GM12878 (cell line): ENCODE measurements around the gene ARHGAP1. TPM values are rescaled to one million over a fixed set of nuclear protein-coding genes. Genes with fewer than 3 reads are reported as not detected.

Experiments
- ATAC-seq: fragments of 200-7000 bp; cut with Tn5 transposase; 3 replicates; pipeline ENCODE4 v1.9.1; 2020; ENCODE audit warnings: mild to moderate bottlenecking, moderate library complexity
- BruUV-seq: library from RNA; stranded (reverse); fragments of 400-500 nt; replicated peaks from 2 replicates; lab custom pipeline; 2021; lab: Mats Ljungman, UMichigan
- CTCF ChIA-PET: fragments of 300-600 bp; sonication (Branson Sonifier 250); formaldehyde crosslinking; extraction: SDS; loops from one replicate; lab custom pipeline; 2021; ENCODE audit warnings: inconsistent platforms; lab: Yijun Ruan, JAX
- POLR2A ChIA-PET: fragments of 350-600 bp; formaldehyde crosslinking; extraction: SDS; loops from one replicate; lab custom pipeline; 2021; ENCODE audit warnings: inconsistent platforms; lab: Charles Lee
- RAD21 ChIA-PET: fragments of 300-600 bp; sonication (Branson Sonifier 250); formaldehyde crosslinking; loops from one replicate; lab custom pipeline; 2023; ENCODE audit warnings: antibody characterized with exemption; ENCODE audit not compliant: unreplicated experiment; lab: Charles Lee
- SMC1A ChIA-PET: fragments of 300-600 bp; sonication (Branson Sonifier 250); formaldehyde crosslinking; loops from one replicate; lab custom pipeline; 2023; ENCODE audit not compliant: unreplicated experiment, uncharacterized antibody; lab: Charles Lee
- DNase-seq: peaks from one replicate; pipeline ENCODE4 v3.0.0-alpha.2; 2011; ENCODE audit warnings: low read depth, low spot score
- FAIRE-seq: peaks from 3 replicates; lab custom pipeline; 2011; peaks lifted over from hg19 to GRCh38; lab: Jason Lieb, UNC
- H2AFZ ChIP-seq: 2 replicates; pipeline ENCODE4 v1.6.0; 2011; ENCODE audit warnings: low read depth, low read length, control low read depth; ENCODE audit not compliant: control insufficient read depth
- H3K27ac ChIP-seq: 2 replicates; pipeline ENCODE4 v1.5.1; 2011; ENCODE audit warnings: control low read depth; ENCODE audit not compliant: control insufficient read depth, insufficient read depth
- H3K27me3 ChIP-seq, 2 experiments: replicated peaks in 1 of 2; 2 replicates each; pipeline versions ENCODE4 v1.6.0 to v1.6.1; 2011; ENCODE audit warnings: low read length in 1 of 2; ENCODE audit not compliant: control insufficient read depth in 2 of 2, insufficient read depth in 2 of 2
- H3K36me3 ChIP-seq, 2 experiments: 2 replicates each; pipeline ENCODE4 v1.5.1; 2011; ENCODE audit warnings: low read length in 1 of 2; ENCODE audit not compliant: control insufficient read depth in 2 of 2, insufficient read depth in 2 of 2
- H3K4me1 ChIP-seq: 2 replicates; pipeline ENCODE4 v1.6.1; 2011; ENCODE audit warnings: mild to moderate bottlenecking, low read length, moderate library complexity, mixed read lengths; ENCODE audit not compliant: control insufficient read depth, insufficient read depth
- H3K4me2 ChIP-seq: 2 replicates; pipeline ENCODE4 v1.6.0; 2011; ENCODE audit warnings: control low read depth; ENCODE audit not compliant: control insufficient read depth, insufficient read depth
- H3K4me3 ChIP-seq: fragments of 200-600 bp; sonication (generic); 2 replicates; pipeline ENCODE4 v1.5.1; 2016
- H3K79me2 ChIP-seq: 2 replicates; pipeline ENCODE4 v1.6.0; 2011; ENCODE audit warnings: low read length; ENCODE audit not compliant: control insufficient read depth, insufficient read depth
- H3K9ac ChIP-seq: 2 replicates; pipeline ENCODE4 v1.8.0; 2011; ENCODE audit warnings: low read length, control low read depth, mixed read lengths; ENCODE audit not compliant: control insufficient read depth, insufficient read depth
- H3K9me3 ChIP-seq: replicated peaks from 3 replicates; pipeline ENCODE4 v1.5.1; 2011; ENCODE audit warnings: mild to moderate bottlenecking, low read length; ENCODE audit not compliant: control insufficient read depth, insufficient read depth
- H4K20me1 ChIP-seq: 2 replicates; pipeline ENCODE4 v1.6.0; 2011; ENCODE audit not compliant: control insufficient read depth, insufficient read depth
- BCLAF1 ChIP-seq: fragments of 450-650 bp; IDR thresholded peaks from 2 replicates; pipeline ENCODE4 v1.6.1; 2017; ENCODE audit warnings: antibody characterized with exemption, mild to moderate bottlenecking, moderate library complexity
- BRCA1 ChIP-seq: IDR thresholded peaks from 2 replicates; pipeline ENCODE4 v1.6.1; 2011; ENCODE audit warnings: low read depth, low read length, improper control_type of control experiment
- DPF2 ChIP-seq: fragments of 450-650 bp; IDR thresholded peaks from 2 replicates; pipeline ENCODE4 v1.6.1; 2017; ENCODE audit warnings: mild to moderate bottlenecking
- E4F1 ChIP-seq: fragments of 450-650 bp; IDR thresholded peaks from 2 replicates; pipeline ENCODE4 v1.6.1; 2018; ENCODE audit warnings: borderline replicate concordance, mild to moderate bottlenecking; ENCODE audit not compliant: partially characterized antibody
- HDAC6 ChIP-seq: fragments of 200-600 bp; sonication (generic); IDR thresholded peaks from one replicate; pipeline ENCODE4 v1.8.0; 2017; ENCODE audit warnings: antibody characterized with exemption; ENCODE audit not compliant: unreplicated experiment
- KAT2A ChIP-seq: conservative IDR thresholded peaks from 2 replicates; pipeline ENCODE4 v1.6.1; 2011; ENCODE audit warnings: low read depth, low read length; ENCODE audit not compliant: control insufficient read depth
- MEF2A ChIP-seq: IDR thresholded peaks from 2 replicates; pipeline ENCODE4 v1.6.1; 2011; ENCODE audit warnings: low read depth, mild to moderate bottlenecking, low read length, moderate library complexity; ENCODE audit not compliant: insufficient read depth
- NFYA ChIP-seq: IDR thresholded peaks from 2 replicates; pipeline ENCODE4 v1.6.1; 2011; ENCODE audit warnings: low read depth, mild to moderate bottlenecking, low read length, improper control_type of control experiment, borderline replicate concordance
- NFYB ChIP-seq: IDR thresholded peaks from 2 replicates; pipeline ENCODE4 v1.6.1; 2011; ENCODE audit warnings: low read depth, mild to moderate bottlenecking, low read length, improper control_type of control experiment, moderate library complexity; ENCODE audit not compliant: insufficient read depth
- POU2F2 ChIP-seq: IDR thresholded peaks from 3 replicates; pipeline ENCODE4 v1.6.1; 2011; ENCODE audit warnings: low read depth, mild to moderate bottlenecking, low read length, borderline replicate concordance
- SREBF1 ChIP-seq: IDR thresholded peaks from 2 replicates; pipeline ENCODE4 v1.6.1; 2012; ENCODE audit warnings: mild to moderate bottlenecking, low read length
- TCF3 ChIP-seq: IDR thresholded peaks from 2 replicates; pipeline ENCODE4 v1.6.1; 2012; ENCODE audit warnings: low read depth, mild to moderate bottlenecking, low read length, borderline replicate concordance; ENCODE audit not compliant: insufficient read depth
- WGBS: methylation state at CpG from one replicate; pipeline ENCODE4 v1.1.6; 2016; ENCODE audit warnings: low lambda C conversion rate; ENCODE audit not compliant: insufficient replicate concordance, insufficient coverage; ENCODE audit errors: missing lambda C conversion rate; 5-methylcytosine and 5-hydroxymethylcytosine counted together
- in situ Hi-C: fragments of 300-500 bp; cut with MboI; formaldehyde crosslinking; loops from 9 replicates; pipeline ENCODE4 v1.14.3; 2018; ENCODE audit warnings: mixed read lengths
- intact Hi-C: fragments of 100-400 bp; cut with micrococcal nuclease; formaldehyde crosslinking; loops from one replicate; pipeline ENCODE4 v1.14.2; 2022; ENCODE audit not compliant: unreplicated experiment
- polyA plus RNA-seq, 11 experiments: library from polyadenylated mRNA; depleted of rRNA in 4 of 11; unstranded in 6 of 11; stranded (reverse) in 5 of 11; fragments of >200 nt; fragmentation: Nextera tagmentation in 4 of 11; fragmentation: Illumina TruSeq in 1 of 11; extraction: Ambion mirVana in 4 of 11; extraction: Trizol in 1 of 11; gene quantifications; 1 replicate in 1 of 11; 2 replicates in 10 of 11; pipeline versions ENCODE4 v1.2.1 to v1.2.3, GENCODE V29; 2011 to 2016; ENCODE audit warnings: inconsistent platforms in 2 of 11, missing spikeins in 2 of 11, low read depth in 1 of 11
- total RNA-seq, 4 experiments: library from RNA; depleted of rRNA in 3 of 4; stranded (reverse); fragments of >200 nt in 3 of 4; fragmentation: Illumina TruSeq in 1 of 4; extraction: Trizol in 1 of 4; gene quantifications; 2 replicates each; pipeline versions ENCODE4 v1.2.1 to v1.2.3, GENCODE V29; 2013 to 2021

Gene ARHGAP1
- total and polyA plus RNA-seq, 10 of the 15 experiments (the other 5 are each of a cell fraction or from before 2014, with no cell fraction given): 4.3 to 45.5 (median 23.2) TPM

GRCh38 chr11:46697303-46697702 lies 3.1 kb downstream of the ARHGAP1 start:
- Histone ChIP-seq H3K9ac (no peak overlapping the region), H3K27ac (no peak overlapping the region), H3K4me1 (no peaks in the 10 kb centered on the region; the same call in 1 of the 2 replicates), H3K27me3 (no peaks in the 10 kb centered on the region), H4K20me1 (no peaks in the 10 kb centered on the region), H3K4me3 (no peak overlapping the region), H3K9me3 (no peaks in the 10 kb centered on the region)
- FAIRE-seq (no peak), ATAC-seq (no peak), DNase-seq (no peak)
- RAD21 ChIA-PET: no interaction called here
- POLR2A ChIA-PET: interaction anchor here (1.2 kb wide), 1 partner anchor 9 kb away, joined by 3 read pairs; no protein-coding TSS in a partner anchor
- WGBS: 98% methylated on average over 3 of the region's 3 CpGs
- in situ Hi-C loops: no loop called here
- CTCF ChIA-PET: no interaction called here
- no TSS peak for BruUV-seq
- SMC1A ChIA-PET: no interaction called here
- no peak for TF ChIP-seq DPF2
- no peak for TF ChIP-seq E4F1
- TF ChIP-seq NFYA: no peak
- TF ChIP-seq MEF2A: no peak
- TF ChIP-seq KAT2A: no peak
- TF ChIP-seq NFYB: no peak
- TF ChIP-seq BCLAF1: no peak
- TF ChIP-seq HDAC6: no peak
- no peak for TF ChIP-seq BRCA1
- no peak for TF ChIP-seq POU2F2
- TF ChIP-seq SREBF1: no peak
- no peak for TF ChIP-seq TCF3
- TF ChIP-seq, all 136 proteins: peak for 0
- Histone ChIP-seq H3K36me3 (peaks cover 5 to 10% of the 10 kb centered on the region in 2 experiments; a peak in 3 of 4 replicates), H2AFZ (no peak overlapping the region), H3K4me2 (no peak overlapping the region), H3K79me2 (peaks cover 22% of the 10 kb centered on the region)
- intact Hi-C loops: no loop called here
